Measurements from ENCODE around the gene IL6ST. TPM values are rescaled to one million over a fixed set of nuclear protein-coding genes. Genes with fewer than 3 reads are reported as not detected.

IL6ST gene
- total and polyA plus RNA-seq, 10 donors, result 20.4 to 504 (median 266) TPM

DNA sequence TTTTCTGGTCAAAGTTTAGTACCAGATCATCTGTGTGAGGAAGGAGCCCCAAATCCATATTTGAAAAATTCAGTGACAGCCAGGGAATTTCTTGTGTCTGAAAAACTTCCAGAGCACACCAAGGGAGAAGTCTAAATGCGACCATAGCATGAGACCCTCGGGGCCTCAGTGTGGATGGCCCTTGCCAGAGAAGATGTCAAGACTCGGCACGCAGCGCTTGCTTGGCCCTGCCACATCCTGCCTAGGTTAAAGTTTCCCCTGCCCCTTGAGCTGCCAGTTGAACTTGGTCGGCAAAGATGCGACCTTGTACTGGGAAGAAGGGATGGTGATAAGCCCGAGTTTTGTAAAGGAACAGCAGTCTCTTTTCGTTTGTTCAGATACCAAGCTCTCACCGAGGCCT is 77.8 kb downstream of the IL6ST start:
- DNase-seq, result no peak
- Histone ChIP-seq H3K27ac (no peak overlapping the region), H3K27me3 (replicated peaks in 1 of 7) (no peaks in the 10 kb centered on the region), H3K4me1 (no peaks in the 10 kb centered on the region), H3K36me3 (no peaks in the 10 kb centered on the region), H3K9me3 (no peaks in the 10 kb centered on the region), H3K4me3 (no peak overlapping the region)
- intact Hi-C loops (cut with DNase I; ENCODE audit: low total_unique reads), result no loop called here
- TF ChIP-seq POLR2AphosphoS5 (IDR thresholded peaks at IDR 0.05) (no peak), POLR2A (IDR thresholded peaks at IDR 0.05) (no peak)
- TF ChIP-seq, protein P1, sequence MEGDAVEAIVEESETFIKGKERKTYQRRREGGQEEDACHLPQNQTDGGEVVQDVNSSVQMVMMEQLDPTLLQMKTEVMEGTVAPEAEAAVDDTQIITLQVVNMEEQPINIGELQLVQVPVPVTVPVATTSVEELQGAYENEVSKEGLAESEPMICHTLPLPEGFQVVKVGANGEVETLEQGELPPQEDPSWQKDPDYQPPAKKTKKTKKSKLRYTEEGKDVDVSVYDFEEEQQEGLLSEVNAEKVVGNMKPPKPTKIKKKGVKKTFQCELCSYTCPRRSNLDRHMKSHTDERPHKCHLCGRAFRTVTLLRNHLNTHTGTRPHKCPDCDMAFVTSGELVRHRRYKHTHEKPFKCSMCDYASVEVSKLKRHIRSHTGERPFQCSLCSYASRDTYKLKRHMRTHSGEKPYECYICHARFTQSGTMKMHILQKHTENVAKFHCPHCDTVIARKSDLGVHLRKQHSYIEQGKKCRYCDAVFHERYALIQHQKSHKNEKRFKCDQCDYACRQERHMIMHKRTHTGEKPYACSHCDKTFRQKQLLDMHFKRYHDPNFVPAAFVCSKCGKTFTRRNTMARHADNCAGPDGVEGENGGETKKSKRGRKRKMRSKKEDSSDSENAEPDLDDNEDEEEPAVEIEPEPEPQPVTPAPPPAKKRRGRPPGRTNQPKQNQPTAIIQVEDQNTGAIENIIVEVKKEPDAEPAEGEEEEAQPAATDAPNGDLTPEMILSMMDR (IDR thresholded peaks at IDR 0.05 in 8 of 11, conservative IDR thresholded peaks at IDR 0.05 in 3 of 11), result no peak
- 78 to 89% (median 83%) methylated on average over 7 to 10 of the region's 10 CpGs for WGBS, 5 donors

- 89 to 93% (median 92%) methylated on average over 3 of the region's 3 CpGs for WGBS, 5 donors
- no peak overlapping the region for H3K27ac ChIP-seq
Measured at GRCh38 chr5:55915783-55916182, 79.0 kb downstream of the IL6ST start.

DNA sequence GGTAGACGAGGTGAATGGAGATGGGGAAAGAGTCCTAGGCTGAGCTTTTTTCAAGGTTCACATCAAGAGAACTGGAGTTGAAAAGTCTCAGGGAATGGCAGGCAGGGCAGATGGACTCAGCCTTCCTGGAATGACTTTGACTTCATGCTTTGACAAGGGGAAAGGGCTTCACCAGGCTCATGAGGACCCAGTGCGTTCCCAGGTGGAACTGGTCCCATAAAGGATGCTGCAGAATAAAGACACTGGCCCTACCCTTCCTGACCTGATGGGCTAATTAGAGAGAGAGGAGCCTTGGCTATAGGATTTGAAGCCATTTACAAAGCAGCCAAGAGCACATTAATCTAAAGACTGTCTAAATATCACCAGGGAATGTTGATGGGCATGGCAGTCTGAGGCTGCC is 79.8 kb downstream of the IL6ST start:
- Histone ChIP-seq H3K27ac (no peak overlapping the region), H3K9me3 (no peaks in the 10 kb centered on the region), H3K4me1 (no peaks in the 10 kb centered on the region), H3K27me3 (replicated peaks in 1 of 7) (no peaks in the 10 kb centered on the region), H3K4me3 (no peak overlapping the region), H3K36me3 (no peaks in the 10 kb centered on the region)
- intact Hi-C loops (cut with DNase I; ENCODE audit: low total_unique reads), result no loop called here
- TF ChIP-seq POLR2A (IDR thresholded peaks at IDR 0.05) (no peak), POLR2AphosphoS5 (IDR thresholded peaks at IDR 0.05) (no peak)
- TF ChIP-seq, protein P1 (IDR thresholded peaks at IDR 0.05 in 8 of 11, conservative IDR thresholded peaks at IDR 0.05 in 3 of 11), result no peak
- WGBS, 5 donors, result 94 to 99% (median 95%) methylated on average over 2 of the region's 2 CpGs
- no peak for DNase-seq

More at GRCh38 chr5:55915783-55916182, 79.0 kb downstream of the IL6ST start:
- no peak for DNase-seq
- H3K9me3 ChIP-seq, result no peaks in the 10 kb centered on the region
- H3K27me3 ChIP-seq (replicated peaks in 1 of 7), result no peaks in the 10 kb centered on the region
- intact Hi-C loops (cut with DNase I; ENCODE audit: low total_unique reads), result no loop called here
- no peaks in the 10 kb centered on the region for H3K4me1 ChIP-seq
- H3K4me3 ChIP-seq, result no peak overlapping the region
- TF ChIP-seq POLR2AphosphoS5 (IDR thresholded peaks at IDR 0.05) (no peak), POLR2A (IDR thresholded peaks at IDR 0.05) (no peak)
- TF ChIP-seq, protein P1 (IDR thresholded peaks at IDR 0.05 in 8 of 11, conservative IDR thresholded peaks at IDR 0.05 in 3 of 11), result no peak
- H3K36me3 ChIP-seq, result no peaks in the 10 kb centered on the region

GRCh38 chr5:55913466-55914413 is 81.0 kb downstream of the IL6ST start:
- no peak overlapping the region for H3K4me3 ChIP-seq
- no peak for DNase-seq
- intact Hi-C loops (cut with DNase I; ENCODE audit: low total_unique reads), result no loop called here

More at GRCh38 chr5:55913466-55914413, 81.0 kb downstream of the IL6ST start:
- Histone ChIP-seq H3K4me1 (no peaks in the 10 kb centered on the region), H3K27me3 (replicated peaks in 1 of 7) (no peaks in the 10 kb centered on the region), H3K27ac (no peak overlapping the region), H3K36me3 (no peaks in the 10 kb centered on the region), H3K9me3 (no peaks in the 10 kb centered on the region)
- 89 to 96% (median 91%) methylated on average over 9 to 10 of the region's 10 CpGs for WGBS, 5 donors
- TF ChIP-seq POLR2A (IDR thresholded peaks at IDR 0.05) (no peak), POLR2AphosphoS5 (IDR thresholded peaks at IDR 0.05) (no peak)
- TF ChIP-seq, protein P1 (IDR thresholded peaks at IDR 0.05 in 8 of 11, conservative IDR thresholded peaks at IDR 0.05 in 3 of 11), result no peak
